ENCODE data around the gene APBB1IP. TPM values are rescaled to one million over a fixed set of nuclear protein-coding genes. Genes with fewer than 3 reads are reported as not detected.

Gene APBB1IP
- polyA plus RNA-seq, 1 experiment: 0.04 TPM

GRCh38 chr10:26441491-26442214 is 3.5 kb downstream of the APBB1IP start:
- TF ChIP-seq, protein P1, sequence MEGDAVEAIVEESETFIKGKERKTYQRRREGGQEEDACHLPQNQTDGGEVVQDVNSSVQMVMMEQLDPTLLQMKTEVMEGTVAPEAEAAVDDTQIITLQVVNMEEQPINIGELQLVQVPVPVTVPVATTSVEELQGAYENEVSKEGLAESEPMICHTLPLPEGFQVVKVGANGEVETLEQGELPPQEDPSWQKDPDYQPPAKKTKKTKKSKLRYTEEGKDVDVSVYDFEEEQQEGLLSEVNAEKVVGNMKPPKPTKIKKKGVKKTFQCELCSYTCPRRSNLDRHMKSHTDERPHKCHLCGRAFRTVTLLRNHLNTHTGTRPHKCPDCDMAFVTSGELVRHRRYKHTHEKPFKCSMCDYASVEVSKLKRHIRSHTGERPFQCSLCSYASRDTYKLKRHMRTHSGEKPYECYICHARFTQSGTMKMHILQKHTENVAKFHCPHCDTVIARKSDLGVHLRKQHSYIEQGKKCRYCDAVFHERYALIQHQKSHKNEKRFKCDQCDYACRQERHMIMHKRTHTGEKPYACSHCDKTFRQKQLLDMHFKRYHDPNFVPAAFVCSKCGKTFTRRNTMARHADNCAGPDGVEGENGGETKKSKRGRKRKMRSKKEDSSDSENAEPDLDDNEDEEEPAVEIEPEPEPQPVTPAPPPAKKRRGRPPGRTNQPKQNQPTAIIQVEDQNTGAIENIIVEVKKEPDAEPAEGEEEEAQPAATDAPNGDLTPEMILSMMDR (IDR thresholded peaks at IDR 0.05; ENCODE audit: low read depth, low read length): no peak
- H3K27ac ChIP-seq (ENCODE audit: low read depth, low read length): no peak overlapping the region
- no peak overlapping the region for H3K4me3 ChIP-seq (ENCODE audit: low read depth, low read length)
- H3K27me3 ChIP-seq (ENCODE audit: control insufficient read depth, insufficient read depth, low read length): no peaks in the 10 kb centered on the region
- ChIA-PET CTCF (interaction anchor here (0.6 kb wide), 1 partner anchor 449 kb away, joined by 3 read pairs; no protein-coding TSS in a partner anchor), POLR2A (no interaction called here)
- peaks cover 17% of the 10 kb centered on the region for H3K9me3 ChIP-seq (ENCODE audit: control insufficient read depth, insufficient read depth, low read length)
- DNase-seq (ENCODE audit: low read depth, low spot score): no peak

GRCh38 chr10:26445411-26446031 is 7.4 kb downstream of the APBB1IP start:
- TF ChIP-seq, protein P1 (IDR thresholded peaks at IDR 0.05; ENCODE audit: low read depth, low read length): no peak
- no peak for DNase-seq (ENCODE audit: low read depth, low spot score)
- Histone ChIP-seq H3K4me3 (ENCODE audit: low read depth, low read length) (no peak overlapping the region), H3K27ac (ENCODE audit: low read depth, low read length) (no peak overlapping the region), H3K9me3 (ENCODE audit: control insufficient read depth, insufficient read depth, low read length) (peaks cover 4% of the 10 kb centered on the region; the same call in 1 of the 2 replicates), H3K27me3 (ENCODE audit: control insufficient read depth, insufficient read depth, low read length) (no peaks in the 10 kb centered on the region)
- CTCF ChIA-PET: no interaction called here
- POLR2A ChIA-PET: no interaction called here

GRCh38 chr10:26446258-26446657 is 8.1 kb downstream of the APBB1IP start:
- ChIA-PET CTCF (no interaction called here), POLR2A (no interaction called here)
- no peak overlapping the region for H3K27ac ChIP-seq (ENCODE audit: low read depth, low read length)
- TF ChIP-seq, protein P1 (IDR thresholded peaks at IDR 0.05; ENCODE audit: low read depth, low read length): no peak
- peaks cover 4% of the 10 kb centered on the region; the same call in 1 of the 2 replicates for H3K9me3 ChIP-seq (ENCODE audit: control insufficient read depth, insufficient read depth, low read length)
- no peak overlapping the region for H3K4me3 ChIP-seq (ENCODE audit: low read depth, low read length)
- no peaks in the 10 kb centered on the region for H3K27me3 ChIP-seq (ENCODE audit: control insufficient read depth, insufficient read depth, low read length)
- DNase-seq (ENCODE audit: low read depth, low spot score): no peak

DNA sequence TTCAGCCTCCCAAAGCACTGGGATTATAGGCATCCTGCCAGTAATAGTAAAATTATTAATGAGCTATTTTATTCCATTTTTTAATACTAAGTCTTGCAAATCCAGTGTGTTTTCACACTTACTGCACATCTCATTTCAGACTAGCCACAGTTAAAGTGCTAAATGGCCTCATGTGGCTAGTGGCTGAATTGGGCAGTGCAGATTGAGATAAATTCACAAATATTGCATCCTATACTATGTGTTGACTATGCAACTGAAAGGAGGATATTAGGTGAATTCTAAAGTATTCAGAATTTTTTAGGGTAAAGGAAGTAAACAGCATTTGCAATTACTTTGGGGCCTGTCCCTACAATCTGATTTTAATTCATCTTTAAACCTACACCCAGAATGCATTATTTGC is 10.2 kb downstream of the APBB1IP start:
- no peaks in the 10 kb centered on the region for H3K27me3 ChIP-seq (ENCODE audit: control insufficient read depth, insufficient read depth, low read length)
- no peak overlapping the region for H3K4me3 ChIP-seq (ENCODE audit: low read depth, low read length)
- H3K9me3 ChIP-seq (ENCODE audit: control insufficient read depth, insufficient read depth, low read length): peaks cover 5% of the 10 kb centered on the region; the same call in 1 of the 2 replicates
- TF ChIP-seq, protein P1 (IDR thresholded peaks at IDR 0.05; ENCODE audit: low read depth, low read length): no peak
- no peak overlapping the region for H3K27ac ChIP-seq (ENCODE audit: low read depth, low read length)
- no peak for DNase-seq (ENCODE audit: low read depth, low spot score)
- CTCF ChIA-PET: no interaction called here
- POLR2A ChIA-PET: no interaction called here

DNA sequence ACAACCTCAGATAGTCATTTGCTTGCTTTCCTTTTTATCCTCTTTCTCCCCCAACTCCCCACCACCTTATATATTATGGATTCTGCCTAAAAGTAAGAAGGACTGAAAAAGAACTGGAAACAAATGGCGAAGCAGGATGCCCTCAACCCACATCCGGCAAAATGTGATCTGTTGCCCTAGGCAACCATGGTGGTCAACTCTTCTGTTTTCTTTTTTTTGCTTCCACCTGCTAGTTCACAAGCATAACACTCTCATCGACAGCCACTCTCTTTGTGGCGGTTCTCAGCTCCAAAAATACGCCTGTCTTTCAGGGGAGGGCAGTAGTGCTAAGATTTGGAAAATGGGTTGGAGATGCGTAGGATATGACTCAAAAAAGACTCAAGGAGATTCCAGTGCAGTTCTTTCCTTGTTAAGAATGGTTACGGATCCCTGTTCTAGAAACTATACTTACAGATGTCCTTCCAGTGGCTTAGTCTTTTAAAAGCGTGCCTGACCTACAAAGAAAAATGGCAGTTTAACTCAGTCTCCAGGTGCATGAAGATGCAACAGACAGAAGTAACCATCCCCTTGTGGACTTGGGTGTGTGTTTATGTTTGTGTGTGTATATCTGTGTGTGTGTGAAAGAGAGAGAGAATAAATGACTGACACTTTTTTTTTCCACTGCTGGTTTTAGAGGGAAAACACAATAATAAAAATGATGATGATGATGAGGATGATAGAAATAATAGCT is 10.7 kb downstream of the APBB1IP start:
- H3K27ac ChIP-seq (ENCODE audit: low read depth, low read length): no peak overlapping the region
- TF ChIP-seq, protein P1 (IDR thresholded peaks at IDR 0.05; ENCODE audit: low read depth, low read length): no peak
- DNase-seq (ENCODE audit: low read depth, low spot score): no peak
- ChIA-PET POLR2A (no interaction called here), CTCF (no interaction called here)
- H3K27me3 ChIP-seq (ENCODE audit: control insufficient read depth, insufficient read depth, low read length): no peaks in the 10 kb centered on the region
- peaks cover 7% of the 10 kb centered on the region; the same call in 1 of the 2 replicates for H3K9me3 ChIP-seq (ENCODE audit: control insufficient read depth, insufficient read depth, low read length)
- no peak overlapping the region for H3K4me3 ChIP-seq (ENCODE audit: low read depth, low read length)
